ENCODE data around the gene LHPP. TPM values are rescaled to one million over a fixed set of nuclear protein-coding genes. Genes with fewer than 3 reads are reported as not detected.

Gene LHPP
- total and polyA plus RNA-seq, 4 donors: 11.5 to 22.0 (median 18.6) TPM

- H3K27me3 ChIP-seq (ENCODE audit: control insufficient read depth in 1 of 2, insufficient read depth in 2 of 2, low read length in 1 of 2): no peaks in the 10 kb centered on the region
- ATAC-seq (ENCODE audit: low FRiP score) (no peak), DNase-seq (no peak)
- H3K27ac ChIP-seq (ENCODE audit: low read depth in 1 of 2, low read length in 2 of 2): no peak overlapping the region
- H3K36me3 ChIP-seq (ENCODE audit: control insufficient read depth in 1 of 2, insufficient read depth in 2 of 2, low read length in 1 of 2): no peaks in the 10 kb centered on the region
- H3K4me3 ChIP-seq (ENCODE audit: low read length in 2 of 2): no peak overlapping the region
- H3K9me3 ChIP-seq (ENCODE audit: control insufficient read depth, low read length): no peaks in the 10 kb centered on the region
- WGBS, 2 donors: 70 to 74% methylated on average over 7 of the region's 7 CpGs
- intact Hi-C loops (cut with DNase I): no loop called here
- no peaks in the 10 kb centered on the region for H3K4me1 ChIP-seq (ENCODE audit: control insufficient read depth in 1 of 2, insufficient read depth in 2 of 2, low read length in 2 of 2)
Observed at GRCh38 chr10:124653311-124653710, 191.7 kb downstream of the LHPP start.

GRCh38 chr10:124653811-124654651 is 192.4 kb downstream of the LHPP start:
- no peak overlapping the region for H3K4me3 ChIP-seq (ENCODE audit: low read length in 2 of 2)
- no peaks in the 10 kb centered on the region for H3K27me3 ChIP-seq (ENCODE audit: control insufficient read depth in 1 of 2, insufficient read depth in 2 of 2, low read length in 1 of 2)
- no peaks in the 10 kb centered on the region for H3K9me3 ChIP-seq (ENCODE audit: control insufficient read depth, low read length)
- DNase-seq (no peak), ATAC-seq (ENCODE audit: low FRiP score) (no peak)
- H3K27ac ChIP-seq (ENCODE audit: low read depth in 1 of 2, low read length in 2 of 2): no peak overlapping the region
- WGBS, 2 donors: 70 to 74% methylated on average over 16 to 17 of the region's 17 CpGs
- no peaks in the 10 kb centered on the region for H3K4me1 ChIP-seq (ENCODE audit: control insufficient read depth in 1 of 2, insufficient read depth in 2 of 2, low read length in 2 of 2)
- H3K36me3 ChIP-seq (ENCODE audit: control insufficient read depth in 1 of 2, insufficient read depth in 2 of 2, low read length in 1 of 2): no peaks in the 10 kb centered on the region
- intact Hi-C loops (cut with DNase I): no loop called here

GRCh38 chr10:124654686-124655085 is 193.1 kb downstream of the LHPP start:
- H3K4me1 ChIP-seq (ENCODE audit: control insufficient read depth in 1 of 2, insufficient read depth in 2 of 2, low read length in 2 of 2): no peaks in the 10 kb centered on the region
- H3K27me3 ChIP-seq (ENCODE audit: control insufficient read depth in 1 of 2, insufficient read depth in 2 of 2, low read length in 1 of 2): no peaks in the 10 kb centered on the region
- DNase-seq (no peak), ATAC-seq (ENCODE audit: low FRiP score) (no peak)
- no peak overlapping the region for H3K4me3 ChIP-seq (ENCODE audit: low read length in 2 of 2)
- H3K36me3 ChIP-seq (ENCODE audit: control insufficient read depth in 1 of 2, insufficient read depth in 2 of 2, low read length in 1 of 2): no peaks in the 10 kb centered on the region
- intact Hi-C loops (cut with DNase I): no loop called here
- 80 to 89% methylated on average over 7 of the region's 7 CpGs for WGBS, 2 donors
- no peak overlapping the region for H3K27ac ChIP-seq (ENCODE audit: low read depth in 1 of 2, low read length in 2 of 2)
- no peaks in the 10 kb centered on the region for H3K9me3 ChIP-seq (ENCODE audit: control insufficient read depth, low read length)

- no peaks in the 10 kb centered on the region for H3K36me3 ChIP-seq (ENCODE audit: control insufficient read depth in 1 of 2, insufficient read depth in 2 of 2, low read length in 1 of 2)
- intact Hi-C loops (cut with DNase I): no loop called here
- H3K27me3 ChIP-seq (ENCODE audit: control insufficient read depth in 1 of 2, insufficient read depth in 2 of 2, low read length in 1 of 2): no peaks in the 10 kb centered on the region
- no peak overlapping the region for H3K27ac ChIP-seq (ENCODE audit: low read depth in 1 of 2, low read length in 2 of 2)
- DNase-seq (no peak), ATAC-seq (ENCODE audit: low FRiP score) (no peak)
- no peaks in the 10 kb centered on the region for H3K9me3 ChIP-seq (ENCODE audit: control insufficient read depth, low read length)
- no peaks in the 10 kb centered on the region for H3K4me1 ChIP-seq (ENCODE audit: control insufficient read depth in 1 of 2, insufficient read depth in 2 of 2, low read length in 2 of 2)
- 88 to 90% methylated on average over 12 to 13 of the region's 13 CpGs for WGBS, 2 donors
- no peak overlapping the region for H3K4me3 ChIP-seq (ENCODE audit: low read length in 2 of 2)
Observed at GRCh38 chr10:124655191-124656112, 193.8 kb downstream of the LHPP start.

GRCh38 chr10:124656113-124656490 is 194.5 kb downstream of the LHPP start:
- intact Hi-C loops (cut with DNase I): no loop called here
- WGBS, 2 donors: 96 to 97% methylated on average over 7 of the region's 7 CpGs
- H3K27me3 ChIP-seq (ENCODE audit: control insufficient read depth in 1 of 2, insufficient read depth in 2 of 2, low read length in 1 of 2): no peaks in the 10 kb centered on the region
- DNase-seq (no peak), ATAC-seq (ENCODE audit: low FRiP score) (no peak)
- H3K9me3 ChIP-seq (ENCODE audit: control insufficient read depth, low read length): no peaks in the 10 kb centered on the region
- no peak overlapping the region for H3K4me3 ChIP-seq (ENCODE audit: low read length in 2 of 2)
- no peaks in the 10 kb centered on the region for H3K36me3 ChIP-seq (ENCODE audit: control insufficient read depth in 1 of 2, insufficient read depth in 2 of 2, low read length in 1 of 2)
- no peaks in the 10 kb centered on the region for H3K4me1 ChIP-seq (ENCODE audit: control insufficient read depth in 1 of 2, insufficient read depth in 2 of 2, low read length in 2 of 2)
- H3K27ac ChIP-seq (ENCODE audit: low read depth in 1 of 2, low read length in 2 of 2): no peak overlapping the region

GRCh38 chr10:124656541-124656940 is 194.9 kb downstream of the LHPP start:
- no peak overlapping the region for H3K4me3 ChIP-seq (ENCODE audit: low read length in 2 of 2)
- ATAC-seq (ENCODE audit: low FRiP score) (no peak), DNase-seq (no peak)
- 78 to 88% methylated on average over 6 of the region's 6 CpGs for WGBS, 2 donors
- intact Hi-C loops (cut with DNase I): no loop called here
- H3K36me3 ChIP-seq (ENCODE audit: control insufficient read depth in 1 of 2, insufficient read depth in 2 of 2, low read length in 1 of 2): no peaks in the 10 kb centered on the region
- H3K4me1 ChIP-seq (ENCODE audit: control insufficient read depth in 1 of 2, insufficient read depth in 2 of 2, low read length in 2 of 2): no peaks in the 10 kb centered on the region
- H3K27me3 ChIP-seq (ENCODE audit: control insufficient read depth in 1 of 2, insufficient read depth in 2 of 2, low read length in 1 of 2): no peaks in the 10 kb centered on the region
- no peak overlapping the region for H3K27ac ChIP-seq (ENCODE audit: low read depth in 1 of 2, low read length in 2 of 2)
- H3K9me3 ChIP-seq (ENCODE audit: control insufficient read depth, low read length): no peaks in the 10 kb centered on the region

- H3K36me3 ChIP-seq (ENCODE audit: control insufficient read depth in 1 of 2, insufficient read depth in 2 of 2, low read length in 1 of 2): no peaks in the 10 kb centered on the region
- no peak overlapping the region for H3K4me3 ChIP-seq (ENCODE audit: low read length in 2 of 2)
- DNase-seq (no peak), ATAC-seq (ENCODE audit: low FRiP score) (no peak)
- H3K27me3 ChIP-seq (ENCODE audit: control insufficient read depth in 1 of 2, insufficient read depth in 2 of 2, low read length in 1 of 2): no peaks in the 10 kb centered on the region
- intact Hi-C loops (cut with DNase I): no loop called here
- H3K27ac ChIP-seq (ENCODE audit: low read depth in 1 of 2, low read length in 2 of 2): no peak overlapping the region
- WGBS, 2 donors: 33 to 47% methylated on average over 9 of the region's 9 CpGs
- no peaks in the 10 kb centered on the region for H3K4me1 ChIP-seq (ENCODE audit: control insufficient read depth in 1 of 2, insufficient read depth in 2 of 2, low read length in 2 of 2)
- no peaks in the 10 kb centered on the region for H3K9me3 ChIP-seq (ENCODE audit: control insufficient read depth, low read length)
Observed at GRCh38 chr10:124657806-124658205, 196.2 kb downstream of the LHPP start.

GRCh38 chr10:124658591-124659242 is 197.1 kb downstream of the LHPP start:
- no peak for ATAC-seq (ENCODE audit: low FRiP score)
- intact Hi-C loops (cut with DNase I): no loop called here
- Histone ChIP-seq H3K4me3 (ENCODE audit: low read length in 2 of 2) (no peak overlapping the region), H3K36me3 (ENCODE audit: control insufficient read depth in 1 of 2, insufficient read depth in 2 of 2, low read length in 1 of 2) (no peaks in the 10 kb centered on the region), H3K27me3 (ENCODE audit: control insufficient read depth in 1 of 2, insufficient read depth in 2 of 2, low read length in 1 of 2) (no peaks in the 10 kb centered on the region), H3K4me1 (ENCODE audit: control insufficient read depth in 1 of 2, insufficient read depth in 2 of 2, low read length in 2 of 2) (no peaks in the 10 kb centered on the region), H3K9me3 (ENCODE audit: control insufficient read depth, low read length) (no peaks in the 10 kb centered on the region), H3K27ac (ENCODE audit: low read depth in 1 of 2, low read length in 2 of 2) (no peak overlapping the region)
- WGBS, 2 donors: 95 to 97% methylated on average over 12 of the region's 12 CpGs
- DNase-seq: no peak

All from aorta (tissue), 5 donors.